Breast epithelium (tissue), 4 donors: ENCODE data around the gene PMPCB. TPM values are rescaled to one million over a fixed set of nuclear protein-coding genes. Genes with fewer than 3 reads are reported as not detected.

Source experiments
- DNase-seq, 2 donors: peaks; one replicate each; pipeline ENCODE4 v3.0.0-alpha.2; 2019; ENCODE audit warnings: low spot score in 2 of 2
- H3K27ac ChIP-seq, 2 donors: fragments of 200-600 bp; sonication (generic) in 1 of 2; one replicate each; pipeline ENCODE4 v1.5.1; 2016 to 2019; ENCODE audit warnings: mild to moderate bottlenecking in 1 of 2
- H3K27me3 ChIP-seq, 2 donors: fragments of 200-600 bp; sonication (generic) in 1 of 2; one replicate each; pipeline versions ENCODE4 v1.5.1 to v1.6.0; 2017 to 2019; ENCODE audit warnings: control low read depth in 1 of 2, mild to moderate bottlenecking in 1 of 2
- H3K36me3 ChIP-seq: fragments of 200-600 bp; one replicate; pipeline ENCODE4 v1.5.1; 2019
- H3K4me1 ChIP-seq, 2 donors: fragments of 200-600 bp; sonication (generic); one replicate each; pipeline ENCODE4 v1.5.1; 2016 to 2019; ENCODE audit warnings: control low read depth in 1 of 2
- H3K4me3 ChIP-seq, 3 donors: fragments of 200-600 bp; sonication (generic); 1 replicate in 2 of 3; 2 replicates in 1 of 3; pipeline ENCODE4 v1.5.1; 2016 to 2019; ENCODE audit warnings: mild to moderate bottlenecking in 3 of 3, moderate library complexity in 2 of 3
- H3K9me3 ChIP-seq, 2 donors: fragments of 200-600 bp; sonication (generic) in 1 of 2; one replicate each; pipeline ENCODE4 v1.5.1; 2016 to 2019; ENCODE audit warnings: control low read depth in 1 of 2
- POLR2A ChIP-seq: fragments of 450-650 bp; IDR thresholded peaks from one replicate; pipeline ENCODE4 v1.6.1; 2016; ENCODE audit warnings: antibody characterized with exemption, mild to moderate bottlenecking, moderate library complexity
- POLR2AphosphoS5 ChIP-seq, 3 donors: sonication (generic); formaldehyde crosslinking; IDR thresholded peaks; one replicate each; pipeline ENCODE4 v1.6.1; 2017; ENCODE audit warnings: antibody characterized with exemption in 3 of 3
- intact Hi-C: fragments of 100-400 bp; cut with DNase I; formaldehyde crosslinking; loops from one replicate; pipeline ENCODE4 v1.15.1; 2023; ENCODE audit warnings: low total_unique reads
- total RNA-seq, 3 donors: library from RNA; depleted of rRNA; stranded (reverse); fragments of >200 nt; gene quantifications; one replicate each; pipeline ENCODE4 v1.1.0, GENCODE V29; 2016
- TF ChIP-seq, protein P1 (sequence below), 3 donors: fragments of 450-650 bp; IDR thresholded peaks; one replicate each; pipeline ENCODE4 v1.5.1; 2016 to 2017; ENCODE audit warnings: antibody characterized with exemption in 3 of 3, mild to moderate bottlenecking in 3 of 3, moderate library complexity in 3 of 3

The PMPCB gene
- total RNA-seq, 3 donors from 2014 or later: 44.2 to 63.4 (median 58.4) TPM

DNA sequence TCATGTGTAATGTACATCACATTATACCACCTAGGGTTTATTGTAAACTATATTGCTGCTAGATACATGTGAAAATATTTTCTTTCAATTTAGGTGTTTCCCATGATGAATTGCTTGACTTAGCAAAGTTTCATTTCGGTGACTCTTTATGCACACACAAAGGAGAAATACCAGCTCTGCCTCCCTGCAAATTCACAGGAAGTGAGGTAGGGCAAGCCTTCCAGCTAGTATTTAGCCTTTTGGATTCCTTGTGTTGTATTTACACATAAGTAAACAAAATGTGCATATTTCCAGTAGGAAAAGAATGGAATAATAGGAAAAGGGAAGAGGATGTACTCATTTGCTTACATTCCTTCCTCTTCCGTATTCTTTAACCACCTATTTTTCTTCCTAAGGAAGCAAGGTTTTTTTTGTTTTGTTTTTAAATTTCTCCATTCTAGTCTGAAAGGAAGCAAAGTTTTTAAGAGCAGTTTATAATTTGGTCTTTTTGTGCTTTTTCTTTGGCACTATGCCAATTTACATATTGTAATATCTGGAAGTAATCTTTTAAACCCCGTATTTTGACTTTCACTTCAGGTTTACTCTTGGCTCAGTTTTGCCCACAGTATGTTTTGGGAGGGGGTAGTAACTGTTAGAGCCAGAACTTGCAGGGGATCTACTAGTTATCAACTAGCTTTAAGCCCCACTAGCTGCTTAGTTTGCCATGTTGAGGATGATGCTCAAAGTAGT is 10.4 kb downstream of the PMPCB start:
- no peaks in the 10 kb centered on the region for H3K27me3 ChIP-seq

DNA sequence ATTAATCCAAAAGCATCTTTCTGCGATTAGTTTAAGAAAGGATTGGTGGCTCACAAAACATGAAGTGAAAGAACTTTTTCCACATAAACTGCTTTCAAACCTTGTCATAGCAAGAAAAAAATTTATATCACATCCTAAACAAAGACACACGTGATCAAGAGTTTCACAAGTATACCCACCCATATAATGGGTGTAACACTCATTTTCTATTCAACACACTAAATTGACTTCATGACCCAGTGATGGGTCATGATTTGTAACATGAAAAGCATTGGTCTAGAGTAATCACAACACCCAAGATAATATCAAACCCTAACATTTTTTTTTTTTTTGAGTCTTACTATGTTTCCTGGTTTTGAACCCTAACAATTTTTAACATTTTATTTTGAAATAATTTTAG is 17.6 kb downstream of the PMPCB start:
- no peak overlapping the region for H3K4me3 ChIP-seq
- no peaks in the 10 kb centered on the region for H3K4me1 ChIP-seq
- DNase-seq: no peak
- H3K27me3 ChIP-seq: no peaks in the 10 kb centered on the region
- intact Hi-C loops: no loop called here
- peaks cover 12% of the 10 kb centered on the region for H3K36me3 ChIP-seq
- TF ChIP-seq POLR2A (no peak), POLR2AphosphoS5 (IDR thresholded peaks at IDR 0.05) (no peak)
- TF ChIP-seq, protein P1, sequence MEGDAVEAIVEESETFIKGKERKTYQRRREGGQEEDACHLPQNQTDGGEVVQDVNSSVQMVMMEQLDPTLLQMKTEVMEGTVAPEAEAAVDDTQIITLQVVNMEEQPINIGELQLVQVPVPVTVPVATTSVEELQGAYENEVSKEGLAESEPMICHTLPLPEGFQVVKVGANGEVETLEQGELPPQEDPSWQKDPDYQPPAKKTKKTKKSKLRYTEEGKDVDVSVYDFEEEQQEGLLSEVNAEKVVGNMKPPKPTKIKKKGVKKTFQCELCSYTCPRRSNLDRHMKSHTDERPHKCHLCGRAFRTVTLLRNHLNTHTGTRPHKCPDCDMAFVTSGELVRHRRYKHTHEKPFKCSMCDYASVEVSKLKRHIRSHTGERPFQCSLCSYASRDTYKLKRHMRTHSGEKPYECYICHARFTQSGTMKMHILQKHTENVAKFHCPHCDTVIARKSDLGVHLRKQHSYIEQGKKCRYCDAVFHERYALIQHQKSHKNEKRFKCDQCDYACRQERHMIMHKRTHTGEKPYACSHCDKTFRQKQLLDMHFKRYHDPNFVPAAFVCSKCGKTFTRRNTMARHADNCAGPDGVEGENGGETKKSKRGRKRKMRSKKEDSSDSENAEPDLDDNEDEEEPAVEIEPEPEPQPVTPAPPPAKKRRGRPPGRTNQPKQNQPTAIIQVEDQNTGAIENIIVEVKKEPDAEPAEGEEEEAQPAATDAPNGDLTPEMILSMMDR (IDR thresholded peaks at IDR 0.05): no peak
- no peaks in the 10 kb centered on the region for H3K9me3 ChIP-seq
- H3K27ac ChIP-seq: no peak overlapping the region

More for the DNA sequence above, 10.4 kb downstream of the PMPCB start:
- Histone ChIP-seq H3K36me3 (peaks cover 4% of the 10 kb centered on the region), H3K9me3 (no peaks in the 10 kb centered on the region), H3K4me3 (no peak overlapping the region), H3K27ac (no peak overlapping the region), H3K4me1 (no peaks in the 10 kb centered on the region)
- DNase-seq: no peak
- TF ChIP-seq, protein P1 (IDR thresholded peaks at IDR 0.05): no peak
- no peak for TF ChIP-seq POLR2A
- TF ChIP-seq POLR2AphosphoS5 (IDR thresholded peaks at IDR 0.05): no peak
- intact Hi-C loops: no loop called here

DNA sequence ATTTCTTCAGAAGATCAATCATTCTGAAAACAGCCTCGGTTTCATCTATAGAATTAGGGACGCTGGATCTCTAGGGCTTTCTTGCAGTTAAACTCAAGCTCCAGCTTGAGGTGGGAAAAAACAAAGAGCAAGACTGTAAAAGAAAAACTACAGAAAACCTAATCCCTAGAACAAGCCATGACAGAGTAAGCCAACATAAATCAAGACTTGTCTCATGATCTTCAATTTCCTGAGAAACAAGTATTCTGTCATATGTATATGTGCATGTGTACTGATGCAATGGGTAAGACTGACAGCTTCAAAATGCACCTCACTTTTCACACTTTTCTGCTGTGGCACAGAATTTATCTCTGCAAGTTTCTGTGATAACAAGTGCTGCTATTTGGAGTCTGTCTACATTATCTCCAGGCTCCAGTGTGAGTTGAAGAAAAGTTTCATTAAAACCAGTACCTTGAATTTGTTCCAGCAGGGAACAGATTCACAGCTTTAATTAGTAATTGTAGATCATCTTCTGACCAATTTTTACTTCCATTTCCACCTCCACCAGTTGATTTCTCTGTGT is 19.2 kb downstream of the PMPCB start:
- Histone ChIP-seq H3K9me3 (no peaks in the 10 kb centered on the region), H3K36me3 (peaks cover 12% of the 10 kb centered on the region), H3K27ac (no peak overlapping the region), H3K4me1 (no peaks in the 10 kb centered on the region), H3K4me3 (no peak overlapping the region), H3K27me3 (no peaks in the 10 kb centered on the region)
- TF ChIP-seq POLR2A (no peak), POLR2AphosphoS5 (IDR thresholded peaks at IDR 0.05) (no peak)
- TF ChIP-seq, protein P1 (IDR thresholded peaks at IDR 0.05): no peak
- intact Hi-C loops: no loop called here
- no peak for DNase-seq

GRCh38 chr7:103317009-103317408 is 19.8 kb downstream of the PMPCB start:
- peaks cover 7% of the 10 kb centered on the region for H3K36me3 ChIP-seq
- no peak for DNase-seq
- no peaks in the 10 kb centered on the region for H3K27me3 ChIP-seq
- H3K4me1 ChIP-seq: no peaks in the 10 kb centered on the region
- no peak overlapping the region for H3K4me3 ChIP-seq
- intact Hi-C loops: no loop called here
- no peaks in the 10 kb centered on the region for H3K9me3 ChIP-seq
- H3K27ac ChIP-seq: no peak overlapping the region
- TF ChIP-seq POLR2A (no peak), POLR2AphosphoS5 (IDR thresholded peaks at IDR 0.05) (no peak)
- TF ChIP-seq, protein P1 (IDR thresholded peaks at IDR 0.05): no peak

GRCh38 chr7:103325744-103326143 is 28.5 kb downstream of the PMPCB start:
- Histone ChIP-seq H3K36me3 (peaks cover 9% of the 10 kb centered on the region), H3K27ac (no peak overlapping the region), H3K9me3 (no peaks in the 10 kb centered on the region), H3K27me3 (no peaks in the 10 kb centered on the region), H3K4me1 (no peaks in the 10 kb centered on the region), H3K4me3 (no peak overlapping the region)
- intact Hi-C loops: no loop called here
- TF ChIP-seq POLR2AphosphoS5 (IDR thresholded peaks at IDR 0.05): no peak
- TF ChIP-seq, protein P1 (IDR thresholded peaks at IDR 0.05): no peak
- TF ChIP-seq POLR2A: no peak
- no peak for DNase-seq
